HepG2 (cell line): ENCODE results near the gene STK4. TPM values are rescaled to one million over a fixed set of nuclear protein-coding genes. Genes with fewer than 3 reads are reported as not detected.

Experiments used
- ATAC-seq: fragments of 200-7000 bp; cut with Tn5 transposase; 3 replicates; pipeline ENCODE4 v1.9.1; 2020; ENCODE audit warnings: mild to moderate bottlenecking, moderate library complexity
- BruUV-seq: library from RNA; stranded (reverse); fragments of 400-500 nt; replicated peaks from 2 replicates; lab custom pipeline; 2021; lab: Mats Ljungman, UMichigan
- CTCF ChIA-PET: fragments of 300-600 bp; formaldehyde crosslinking; extraction: SDS; loops from one replicate; lab custom pipeline; 2021; ENCODE audit warnings: low total read pairs, inconsistent platforms, low intra/inter-chr PET ratio; lab: Yijun Ruan, JAX
- POLR2A ChIA-PET: fragments of 350-600 bp; sonication (Branson Sonifier 250); formaldehyde crosslinking; loops from one replicate; lab custom pipeline; 2020; ENCODE audit warnings: antibody characterized with exemption, inconsistent platforms; lab: Yijun Ruan, JAX
- DNase-seq: peaks from one replicate; pipeline ENCODE4 v3.0.0-alpha.2; 2015; ENCODE audit warnings: low spot score
- FAIRE-seq: peaks from 3 replicates; lab custom pipeline; 2011; peaks lifted over from hg19 to GRCh38; lab: Jason Lieb, UNC
- H2AFZ ChIP-seq: one replicate; pipeline ENCODE4 v1.6.1; 2011; ENCODE audit warnings: low read length, inconsistent platforms
- H3K27ac ChIP-seq: fragments of 300-600 bp; 3 replicates; pipeline ENCODE4 v1.8.0; 2011; ENCODE audit warnings: mixed run types, mild to moderate bottlenecking, mixed read lengths, low read length, inconsistent platforms; ENCODE audit not compliant: insufficient read depth; ENCODE audit errors: extremely low read length
- H3K27me3 ChIP-seq, 2 experiments: fragments of 200-600 bp in 1 of 2; 2 replicates in 1 of 2; 3 replicates in 1 of 2; pipeline versions ENCODE4 v1.6.0 to v1.8.0; 2011; ENCODE audit warnings: low read length in 2 of 2, mild to moderate bottlenecking in 2 of 2, moderate library complexity in 2 of 2, inconsistent platforms in 1 of 2; ENCODE audit not compliant: insufficient read depth in 2 of 2, control insufficient read depth in 1 of 2
- H3K36me3 ChIP-seq, 2 experiments: fragments of 200-600 bp in 1 of 2; replicated peaks in 1 of 2; 2 replicates in 1 of 2; 3 replicates in 1 of 2; pipeline versions ENCODE4 v1.5.1 to v1.8.0; 2011; ENCODE audit warnings: low read length in 2 of 2, inconsistent platforms in 1 of 2; ENCODE audit not compliant: insufficient read depth in 2 of 2, control insufficient read depth in 1 of 2
- H3K4me1 ChIP-seq: 2 replicates; pipeline ENCODE4 v1.5.1; 2012; ENCODE audit warnings: low read length, inconsistent platforms; ENCODE audit not compliant: insufficient read depth
- H3K4me2 ChIP-seq: 2 replicates; pipeline ENCODE4 v1.6.0; 2011; ENCODE audit warnings: low read depth, low read length, inconsistent platforms
- H3K4me3 ChIP-seq, 3 experiments: fragments of 200-600 bp in 1 of 3; sonication (generic), shearing (Covaris generic) in 1 of 3; replicated peaks in 1 of 3; 2 replicates each; pipeline ENCODE4 v1.5.1; 2011 to 2016; ENCODE audit warnings: low read length in 3 of 3, inconsistent platforms in 2 of 3, low read depth in 2 of 3, mild to moderate bottlenecking in 2 of 3, control low read depth in 1 of 3, mixed read lengths in 1 of 3; ENCODE audit not compliant: insufficient read depth in 1 of 3
- H3K79me2 ChIP-seq: one replicate; pipeline ENCODE4 v1.6.1; 2011; ENCODE audit warnings: low read length, inconsistent platforms; ENCODE audit not compliant: insufficient read depth
- H3K9ac ChIP-seq: 2 replicates; pipeline ENCODE4 v1.6.0; 2011; ENCODE audit warnings: mild to moderate bottlenecking, low read depth, low read length, inconsistent platforms; ENCODE audit not compliant: insufficient read depth
- H3K9me3 ChIP-seq: 2 replicates; pipeline ENCODE4 v1.5.1; 2012; ENCODE audit warnings: mild to moderate bottlenecking, low read length
- H4K20me1 ChIP-seq: 2 replicates; pipeline ENCODE4 v1.6.0; 2011; ENCODE audit warnings: inconsistent platforms, mild to moderate bottlenecking, low read length, moderate library complexity; ENCODE audit not compliant: insufficient read depth
- ARNTL ChIP-seq: sonication (generic); formaldehyde crosslinking; IDR thresholded peaks from 2 replicates; pipeline ENCODE4 v1.4.0; 2020; ENCODE audit warnings: mild to moderate bottlenecking, missing genetic modification reagents
- CTCF ChIP-seq: sonication (generic); formaldehyde crosslinking; IDR thresholded peaks from 2 replicates; pipeline ENCODE4 v1.5.0; 2020; ENCODE audit warnings: mild to moderate bottlenecking, missing genetic modification reagents, moderate library complexity
- POGZ ChIP-seq: sonication (generic); formaldehyde crosslinking; IDR thresholded peaks from 2 replicates; pipeline ENCODE4 v1.4.0; 2020; ENCODE audit warnings: mild to moderate bottlenecking, missing genetic modification reagents
- RAD21 ChIP-seq: fragments of 450-650 bp; formaldehyde crosslinking; IDR thresholded peaks from 2 replicates; pipeline ENCODE4 v1.5.0; 2020; ENCODE audit warnings: mild to moderate bottlenecking
- RARA ChIP-seq: IDR thresholded peaks from 2 replicates; pipeline ENCODE4 v1.6.1; 2016; ENCODE audit warnings: missing genetic modification reagents, missing compliant biosample characterization
- TBP ChIP-seq: sonication (generic); formaldehyde crosslinking; IDR thresholded peaks from 2 replicates; pipeline ENCODE4 v1.5.0; 2020; ENCODE audit warnings: missing genetic modification reagents
- TOPORS ChIP-seq: sonication (generic); formaldehyde crosslinking; IDR thresholded peaks from 2 replicates; pipeline ENCODE4 v1.8.0; 2023; ENCODE audit warnings: mild to moderate bottlenecking, missing genetic modification reagents
- ZMYM3 ChIP-seq: sonication (generic); formaldehyde crosslinking; IDR thresholded peaks from 2 replicates; pipeline ENCODE4 v1.5.1; 2020; ENCODE audit warnings: mild to moderate bottlenecking, missing genetic modification reagents
- ZNF350 ChIP-seq: sonication (generic); formaldehyde crosslinking; IDR thresholded peaks from 2 replicates; pipeline ENCODE4 v1.4.0; 2020; ENCODE audit warnings: mild to moderate bottlenecking, low read depth, missing genetic modification reagents, borderline replicate concordance
- ZNF501 ChIP-seq: sonication (generic); formaldehyde crosslinking; IDR thresholded peaks from 2 replicates; pipeline ENCODE4 v1.5.1; 2020; ENCODE audit warnings: mild to moderate bottlenecking, moderate library complexity, missing genetic modification reagents
- WGBS: methylation state at CpG from one replicate; pipeline ENCODE4 v1.1.6; 2017; ENCODE audit warnings: low lambda C conversion rate; 5-methylcytosine and 5-hydroxymethylcytosine counted together
- in situ Hi-C: cut with HindIII; loops from 2 replicates; pipeline ENCODE4 v1.10.0; 2017; ENCODE audit warnings: low pct_unique_long_range_greater_than_20kb; ENCODE audit not compliant: extremely low pct_ligation_motif_present
- intact Hi-C: fragments of 100-400 bp; cut with micrococcal nuclease; formaldehyde crosslinking; loops from one replicate; pipeline ENCODE4 v1.10.0; 2022; ENCODE audit not compliant: unreplicated experiment
- polyA plus RNA-seq, 8 experiments: library from polyadenylated mRNA; depleted of rRNA in 3 of 8; stranded (reverse) in 7 of 8; unstranded in 1 of 8; fragments of >200 nt; fragmentation: Illumina TruSeq in 4 of 8; extraction: Trizol in 4 of 8; gene quantifications; 2 replicates each; pipeline versions ENCODE4 v1.2.1 to v1.2.3, GENCODE V29; 2011 to 2016; ENCODE audit warnings: low read depth in 4 of 8, missing spikeins in 1 of 8, mixed read lengths in 1 of 8; ENCODE audit not compliant: insufficient read depth in 1 of 8
- total RNA-seq, 5 experiments: library from RNA; depleted of rRNA; stranded (reverse); fragments of >200 nt; fragmentation: Illumina TruSeq; extraction: Trizol; gene quantifications; 2 replicates each; pipeline ENCODE4 v1.2.3, GENCODE V29; 2016; ENCODE audit warnings: low read depth in 1 of 5
- TF ChIP-seq, protein P1 (sequence below): sonication (generic); formaldehyde crosslinking; IDR thresholded peaks from 2 replicates; pipeline ENCODE4 v1.4.0; 2020; ENCODE audit warnings: mild to moderate bottlenecking, missing genetic modification reagents

The STK4 gene
- total and polyA plus RNA-seq, 2 of the 13 experiments (the other 11 are each of a cell fraction or from before 2014, with no cell fraction given) = 25.6 to 38.3 TPM

- no peaks in the 10 kb centered on the region for H4K20me1 ChIP-seq
- H3K4me2 ChIP-seq = no peak overlapping the region
- TF ChIP-seq RAD21 (CRISPR knock-in tag) = 0 out of 2 replicates have a peak, but pooled peaks have one; percentile 13
- TF ChIP-seq CTCF (CRISPR knock-in tag) = peak; percentile 49
- TF ChIP-seq ARNTL (CRISPR knock-in tag) = no peak
- CTCF ChIA-PET = interaction anchor here (1.6 kb wide), 1 partner anchor 54 kb away, joined by 3 read pairs; no protein-coding TSS in a partner anchor
- intact Hi-C loops (no loop called here), in situ Hi-C loops (loop anchor here (10.0 kb wide), 1 partner anchor 53 kb away; no protein-coding TSS in a partner anchor)
- H3K79me2 ChIP-seq = no peaks in the 10 kb centered on the region
- DNase-seq = no peak
- H3K27me3 ChIP-seq = peaks cover 0 to 31% of the 10 kb centered on the region in 2 experiments; a peak in 4 of 5 replicates
- peak; percentile 3; the same call in 1 of the 3 replicates for ATAC-seq
- H3K36me3 ChIP-seq = no peaks in the 10 kb centered on the region
- POLR2A ChIA-PET = no interaction called here
- no peak overlapping the region for H3K4me3 ChIP-seq
- no peak overlapping the region for H3K27ac ChIP-seq
- no TSS peak for BruUV-seq
- peaks cover 12% of the 10 kb centered on the region for H3K4me1 ChIP-seq
- WGBS = 83% methylated on average over 91 of the region's 91 CpGs
- no peak overlapping the region for H3K9ac ChIP-seq
- H2AFZ ChIP-seq = no peak overlapping the region
- H3K9me3 ChIP-seq = no peaks in the 10 kb centered on the region
- no peak for FAIRE-seq
These were observed 131.9 kb downstream of the STK4 start for GRCh38 chr20:45098103-45098773.

DNA sequence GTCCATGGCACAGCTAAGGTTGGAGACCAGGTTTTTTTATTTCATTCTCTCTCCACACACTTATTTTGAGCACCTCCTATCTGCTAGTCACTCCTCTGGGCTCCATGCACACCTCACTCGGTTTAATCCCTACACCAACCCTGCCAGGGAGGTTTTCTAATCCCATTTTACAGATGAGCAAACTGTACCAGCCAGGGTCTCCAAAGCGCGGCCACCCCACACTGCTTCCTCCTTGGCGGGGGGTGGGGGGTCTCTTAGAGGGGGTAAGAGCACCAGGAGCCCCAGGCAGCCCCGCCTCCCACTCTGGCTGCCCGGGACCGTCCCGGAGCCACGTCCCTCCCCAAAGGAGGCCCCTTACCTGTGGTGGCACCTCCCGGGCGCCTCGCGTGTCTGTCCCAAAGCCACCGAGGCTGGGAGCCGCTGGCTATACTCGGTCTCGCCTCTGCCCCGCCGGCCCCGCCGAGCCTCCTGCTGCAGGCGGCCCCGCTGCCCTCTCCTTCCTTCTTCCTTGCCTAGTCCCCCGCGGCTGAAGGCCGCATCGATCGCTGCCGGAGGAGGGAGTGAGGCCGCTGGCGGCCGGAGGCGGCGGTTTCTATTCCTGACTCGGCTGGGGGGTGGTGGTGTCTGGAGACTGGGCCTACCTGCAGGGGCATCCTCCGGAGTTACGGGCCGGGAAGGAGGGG is 134.4 kb downstream of the STK4 start, which contains the start of gene KCNS1:
KCNS1 (minus strand) TSS at position 565 of the 683 bp plus-strand sequence. CDS start 1,891 bp downstream, outside the sequence.
- peak within 1 kb of the TSS; percentile 34 to 69 (median 55) for H3K4me3 ChIP-seq
- H3K36me3 ChIP-seq = no peaks in the 10 kb centered on the region
- DNase-seq (peak; percentile 25), FAIRE-seq (no peak), ATAC-seq (peak; percentile 84)
- no peak within 1 kb of the TSS for H2AFZ ChIP-seq
- H3K27ac ChIP-seq = no peak within 1 kb of the TSS
- CTCF ChIA-PET = no interaction called here
- intact Hi-C loops = no loop called here
- no peaks in the 10 kb centered on the region for H4K20me1 ChIP-seq
- no TSS peak for BruUV-seq
- H3K4me1 ChIP-seq = peaks cover 12% of the 10 kb centered on the region
- in situ Hi-C loops = no loop called here
- POLR2A ChIA-PET = no interaction called here
- peak within 1 kb of the TSS; percentile 28 for H3K9ac ChIP-seq
- peak within 1 kb of the TSS; percentile 75 for H3K4me2 ChIP-seq
- no peaks in the 10 kb centered on the region for H3K79me2 ChIP-seq
- H3K9me3 ChIP-seq = no peaks in the 10 kb centered on the region
- peaks cover 1 to 38% of the 10 kb centered on the region in 2 experiments for H3K27me3 ChIP-seq
- WGBS = 2% methylated on average over 35 of the region's 38 CpGs
- no peak for TF ChIP-seq TOPORS (CRISPR knock-in tag)
- TF ChIP-seq ZNF350 = peak; percentile 59; the same call in 1 of the 2 replicates
- no peak for TF ChIP-seq TBP (CRISPR knock-in tag)
- TF ChIP-seq POGZ (CRISPR knock-in tag) = peak; percentile 45
- TF ChIP-seq, protein P1, sequence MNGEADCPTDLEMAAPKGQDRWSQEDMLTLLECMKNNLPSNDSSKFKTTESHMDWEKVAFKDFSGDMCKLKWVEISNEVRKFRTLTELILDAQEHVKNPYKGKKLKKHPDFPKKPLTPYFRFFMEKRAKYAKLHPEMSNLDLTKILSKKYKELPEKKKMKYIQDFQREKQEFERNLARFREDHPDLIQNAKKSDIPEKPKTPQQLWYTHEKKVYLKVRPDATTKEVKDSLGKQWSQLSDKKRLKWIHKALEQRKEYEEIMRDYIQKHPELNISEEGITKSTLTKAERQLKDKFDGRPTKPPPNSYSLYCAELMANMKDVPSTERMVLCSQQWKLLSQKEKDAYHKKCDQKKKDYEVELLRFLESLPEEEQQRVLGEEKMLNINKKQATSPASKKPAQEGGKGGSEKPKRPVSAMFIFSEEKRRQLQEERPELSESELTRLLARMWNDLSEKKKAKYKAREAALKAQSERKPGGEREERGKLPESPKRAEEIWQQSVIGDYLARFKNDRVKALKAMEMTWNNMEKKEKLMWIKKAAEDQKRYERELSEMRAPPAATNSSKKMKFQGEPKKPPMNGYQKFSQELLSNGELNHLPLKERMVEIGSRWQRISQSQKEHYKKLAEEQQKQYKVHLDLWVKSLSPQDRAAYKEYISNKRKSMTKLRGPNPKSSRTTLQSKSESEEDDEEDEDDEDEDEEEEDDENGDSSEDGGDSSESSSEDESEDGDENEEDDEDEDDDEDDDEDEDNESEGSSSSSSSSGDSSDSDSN (CRISPR knock-in tag) = peak; percentile 88
- no peak for TF ChIP-seq ZNF501
- 0 out of 2 replicates have a peak, but pooled peaks have one; percentile 13 for TF ChIP-seq RARA
- TF ChIP-seq ZMYM3 = peak; percentile 29; the same call in 1 of the 2 replicates
